Spleen (tissue), 7 donors: ENCODE data around the gene PPP1R18.

Source experiments
- CTCF ChIP-seq, 11 experiments: fragments of 200-600 bp in 7 of 11; fragments of 450-650 bp in 4 of 11; sonication (generic) in 4 of 11; IDR thresholded peaks in 8 of 11; conservative IDR thresholded peaks in 3 of 11; 1 replicate in 7 of 11; 2 replicates in 4 of 11; pipeline versions ENCODE4 v1.4.0 to v1.8.0; 2016 to 2021; ENCODE audit warnings: antibody characterized with exemption in 11 of 11, inconsistent platforms in 4 of 11, mild to moderate bottlenecking in 1 of 11
- POLR2AphosphoS5 ChIP-seq, 3 donors: sonication (generic); formaldehyde crosslinking; IDR thresholded peaks; one replicate each; pipeline ENCODE4 v1.5.1; 2017; ENCODE audit warnings: antibody characterized with exemption in 3 of 3
- donor health status: DM: no; HTN: no; CAD: no; lungs with moderate emphysema.
- donor health status: DM: no; HTN: no; CAD: no.
- donor health status: DM: no; HTN: no; CAD: no.

- TF ChIP-seq POLR2AphosphoS5 (IDR thresholded peaks at IDR 0.05) (no peak), CTCF (IDR thresholded peaks at IDR 0.05 in 8 of 11, conservative IDR thresholded peaks at IDR 0.05 in 3 of 11) (no peak)
Observed at GRCh38 chr6:30709101-30709868, 22.8 kb upstream of the PPP1R18 start.
